Measurements from ENCODE around the gene SRGAP3. TPM values are rescaled to one million over a fixed set of nuclear protein-coding genes. Genes with fewer than 3 reads are reported as not detected.

Gene SRGAP3
- total RNA-seq, 1 donor: 2.5 TPM

DNA sequence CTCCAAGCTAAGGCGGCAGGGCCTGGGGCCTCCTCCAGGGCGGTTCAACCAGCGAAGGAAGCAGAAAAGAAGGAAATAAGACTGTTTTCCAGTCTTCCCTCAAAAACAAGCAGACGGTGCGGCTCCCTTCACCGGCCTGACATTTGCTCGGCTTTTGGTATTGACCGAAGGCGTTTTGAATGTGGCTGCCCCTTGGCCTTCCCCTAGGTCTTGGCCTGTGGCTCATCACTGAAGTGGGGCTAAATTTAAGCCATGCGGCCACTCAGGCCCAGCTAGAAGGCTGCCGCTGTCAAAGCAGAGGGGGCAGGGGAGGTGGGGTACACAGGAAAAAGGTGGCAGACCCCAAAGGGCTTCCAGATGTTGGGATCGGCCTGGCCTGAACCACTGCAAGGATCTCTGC is 86.2 kb downstream of the SRGAP3 start:
- no peaks in the 10 kb centered on the region for H3K79me2 ChIP-seq (ENCODE audit: insufficient read depth, low read length)
- H3K9me3 ChIP-seq (ENCODE audit: low read depth, low read length): no peaks in the 10 kb centered on the region
- no peak overlapping the region for H3K4me3 ChIP-seq (ENCODE audit: insufficient read depth, low read length)
- no peaks in the 10 kb centered on the region for H3K36me3 ChIP-seq (ENCODE audit: insufficient read depth, low read length)
- no peak overlapping the region for H2AFZ ChIP-seq (ENCODE audit: low read length)
- no peak overlapping the region for H3K27ac ChIP-seq (ENCODE audit: low read depth, low read length)
- TF ChIP-seq, protein P1, sequence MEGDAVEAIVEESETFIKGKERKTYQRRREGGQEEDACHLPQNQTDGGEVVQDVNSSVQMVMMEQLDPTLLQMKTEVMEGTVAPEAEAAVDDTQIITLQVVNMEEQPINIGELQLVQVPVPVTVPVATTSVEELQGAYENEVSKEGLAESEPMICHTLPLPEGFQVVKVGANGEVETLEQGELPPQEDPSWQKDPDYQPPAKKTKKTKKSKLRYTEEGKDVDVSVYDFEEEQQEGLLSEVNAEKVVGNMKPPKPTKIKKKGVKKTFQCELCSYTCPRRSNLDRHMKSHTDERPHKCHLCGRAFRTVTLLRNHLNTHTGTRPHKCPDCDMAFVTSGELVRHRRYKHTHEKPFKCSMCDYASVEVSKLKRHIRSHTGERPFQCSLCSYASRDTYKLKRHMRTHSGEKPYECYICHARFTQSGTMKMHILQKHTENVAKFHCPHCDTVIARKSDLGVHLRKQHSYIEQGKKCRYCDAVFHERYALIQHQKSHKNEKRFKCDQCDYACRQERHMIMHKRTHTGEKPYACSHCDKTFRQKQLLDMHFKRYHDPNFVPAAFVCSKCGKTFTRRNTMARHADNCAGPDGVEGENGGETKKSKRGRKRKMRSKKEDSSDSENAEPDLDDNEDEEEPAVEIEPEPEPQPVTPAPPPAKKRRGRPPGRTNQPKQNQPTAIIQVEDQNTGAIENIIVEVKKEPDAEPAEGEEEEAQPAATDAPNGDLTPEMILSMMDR (IDR thresholded peaks at IDR 0.05; ENCODE audit: extremely low read depth, low read depth, low read length): no peak
- no peak for DNase-seq (ENCODE audit: insufficient read length, low spot score, missing footprints)
- no peaks in the 10 kb centered on the region for H3K27me3 ChIP-seq (ENCODE audit: insufficient read depth, low read length)
- H3K4me1 ChIP-seq (ENCODE audit: insufficient read depth, low read length): no peaks in the 10 kb centered on the region
- H3K4me2 ChIP-seq (ENCODE audit: insufficient read depth, low read length): no peak overlapping the region
- H4K20me1 ChIP-seq (ENCODE audit: insufficient read depth, low read length): no peaks in the 10 kb centered on the region

DNA sequence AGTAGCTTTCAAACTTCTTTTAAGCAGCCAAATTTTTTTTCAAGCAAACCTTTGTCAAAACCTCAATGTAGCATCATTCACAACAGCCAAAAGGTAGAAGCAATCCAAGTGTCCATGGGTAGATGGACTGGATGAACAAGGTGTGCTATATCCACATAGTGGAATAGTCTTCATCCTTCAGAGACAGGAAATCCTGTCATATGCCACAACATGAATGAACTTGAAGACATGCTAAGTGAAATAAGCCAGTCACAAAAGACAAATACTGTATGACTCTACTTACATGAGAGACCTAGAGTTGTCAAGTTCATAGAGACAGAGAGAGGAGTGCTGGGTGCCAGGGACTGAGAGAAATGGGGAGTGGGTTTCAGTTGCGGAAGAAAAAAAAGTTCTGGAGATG is 87.6 kb downstream of the SRGAP3 start:
- H2AFZ ChIP-seq (ENCODE audit: low read length): no peak overlapping the region
- H3K27me3 ChIP-seq (ENCODE audit: insufficient read depth, low read length): no peaks in the 10 kb centered on the region
- no peak overlapping the region for H3K4me2 ChIP-seq (ENCODE audit: insufficient read depth, low read length)
- TF ChIP-seq, protein P1 (IDR thresholded peaks at IDR 0.05; ENCODE audit: extremely low read depth, low read depth, low read length): no peak
- no peaks in the 10 kb centered on the region for H3K9me3 ChIP-seq (ENCODE audit: low read depth, low read length)
- no peak overlapping the region for H3K27ac ChIP-seq (ENCODE audit: low read depth, low read length)
- H4K20me1 ChIP-seq (ENCODE audit: insufficient read depth, low read length): no peaks in the 10 kb centered on the region
- no peaks in the 10 kb centered on the region for H3K36me3 ChIP-seq (ENCODE audit: insufficient read depth, low read length)
- no peaks in the 10 kb centered on the region for H3K4me1 ChIP-seq (ENCODE audit: insufficient read depth, low read length)
- no peaks in the 10 kb centered on the region for H3K79me2 ChIP-seq (ENCODE audit: insufficient read depth, low read length)
- no peak overlapping the region for H3K4me3 ChIP-seq (ENCODE audit: insufficient read depth, low read length)
- DNase-seq (ENCODE audit: insufficient read length, low spot score, missing footprints): no peak

DNA sequence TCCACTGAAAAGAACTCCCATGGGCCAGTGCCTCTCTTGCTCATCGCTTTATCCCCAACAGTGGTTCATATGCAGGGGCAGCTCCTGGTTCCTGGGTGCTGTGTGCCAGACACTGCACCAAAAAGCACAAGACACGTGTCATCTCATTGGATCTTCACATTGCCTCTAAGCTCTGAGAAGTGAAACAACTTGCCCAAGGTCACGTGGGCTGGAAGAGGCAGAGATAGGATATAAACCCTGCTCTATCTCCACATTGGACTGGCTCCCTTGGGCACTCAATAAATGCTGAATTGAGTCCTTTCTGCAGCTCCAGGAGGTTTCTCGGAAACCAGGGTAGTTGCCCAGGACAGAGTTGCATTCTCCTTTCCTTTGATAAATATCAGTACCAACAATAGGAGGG is 88.1 kb downstream of the SRGAP3 start:
- DNase-seq (ENCODE audit: insufficient read length, low spot score, missing footprints): no peak
- Histone ChIP-seq H2AFZ (ENCODE audit: low read length) (no peak overlapping the region), H3K4me2 (ENCODE audit: insufficient read depth, low read length) (no peak overlapping the region), H3K9me3 (ENCODE audit: low read depth, low read length) (no peaks in the 10 kb centered on the region), H3K27me3 (ENCODE audit: insufficient read depth, low read length) (no peaks in the 10 kb centered on the region), H3K27ac (ENCODE audit: low read depth, low read length) (no peak overlapping the region), H3K79me2 (ENCODE audit: insufficient read depth, low read length) (no peaks in the 10 kb centered on the region), H3K4me3 (ENCODE audit: insufficient read depth, low read length) (no peak overlapping the region), H4K20me1 (ENCODE audit: insufficient read depth, low read length) (no peaks in the 10 kb centered on the region), H3K4me1 (ENCODE audit: insufficient read depth, low read length) (no peaks in the 10 kb centered on the region), H3K36me3 (ENCODE audit: insufficient read depth, low read length) (no peaks in the 10 kb centered on the region)
- TF ChIP-seq, protein P1 (IDR thresholded peaks at IDR 0.05; ENCODE audit: extremely low read depth, low read depth, low read length): no peak

DNA sequence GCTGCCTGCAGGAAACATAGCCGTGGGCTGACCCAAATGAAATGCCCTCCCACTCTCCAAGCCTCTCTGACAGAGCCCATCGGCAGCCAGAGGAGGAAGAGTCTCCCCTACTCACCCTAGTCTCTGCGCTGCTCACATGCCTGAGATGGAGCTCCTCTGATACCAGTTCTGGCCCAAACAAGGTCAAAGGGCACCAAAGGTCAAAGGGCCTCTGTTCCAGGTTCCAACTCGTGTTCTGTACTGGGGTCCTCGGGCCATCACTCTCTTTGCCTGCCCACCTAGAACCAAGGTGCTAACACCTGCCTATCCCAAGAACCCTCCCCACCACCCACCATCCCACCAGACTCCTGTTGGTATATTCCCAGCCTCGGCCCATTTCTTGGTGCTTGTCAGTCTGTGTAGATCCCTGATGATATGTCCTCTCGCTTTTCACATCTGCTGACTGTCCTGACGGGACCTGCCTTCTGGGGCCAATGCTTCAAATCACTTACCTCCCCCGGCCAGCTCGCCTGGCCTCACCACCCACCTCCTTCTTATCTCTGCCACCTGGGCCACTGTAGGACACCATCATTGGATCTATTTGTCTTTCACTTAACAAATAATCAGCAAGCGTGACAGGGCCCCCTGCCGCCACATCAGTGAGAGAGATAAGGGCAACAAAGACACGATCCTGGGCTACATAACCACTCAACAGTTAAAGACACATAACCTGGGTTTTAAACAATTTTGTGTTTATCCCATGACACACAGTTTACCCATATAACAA is 90.4 kb downstream of the SRGAP3 start:
- TF ChIP-seq, protein P1 (IDR thresholded peaks at IDR 0.05; ENCODE audit: extremely low read depth, low read depth, low read length): no peak
- Histone ChIP-seq H3K4me1 (ENCODE audit: insufficient read depth, low read length) (peaks cover under 1% of the 10 kb centered on the region), H3K36me3 (ENCODE audit: insufficient read depth, low read length) (no peaks in the 10 kb centered on the region), H3K79me2 (ENCODE audit: insufficient read depth, low read length) (no peaks in the 10 kb centered on the region), H4K20me1 (ENCODE audit: insufficient read depth, low read length) (no peaks in the 10 kb centered on the region), H3K4me2 (ENCODE audit: insufficient read depth, low read length) (no peak overlapping the region), H3K9me3 (ENCODE audit: low read depth, low read length) (no peaks in the 10 kb centered on the region), H2AFZ (ENCODE audit: low read length) (no peak overlapping the region), H3K27ac (ENCODE audit: low read depth, low read length) (no peak overlapping the region), H3K27me3 (ENCODE audit: insufficient read depth, low read length) (no peaks in the 10 kb centered on the region), H3K4me3 (ENCODE audit: insufficient read depth, low read length) (no peak overlapping the region)
- DNase-seq (ENCODE audit: insufficient read length, low spot score, missing footprints): no peak
